Progenitor cell of endocrine pancreas (in vitro differentiated cells): ENCODE data around the gene RPL35. TPM values are rescaled to one million over a fixed set of nuclear protein-coding genes. Genes with fewer than 3 reads are reported as not detected.
A peak's percentile ranks its signal among the peaks of the same experiment; 100 is the strongest.

ENCODE experiments used
- DNase-seq: peaks from one replicate; pipeline ENCODE4 v3.0.0; 2021; ENCODE audit warnings: low spot score; ENCODE audit not compliant: unreplicated experiment
- H3K27ac Mint-ChIP-seq: 2 replicates; pipeline ENCODE4 v1.8.0; 2021; ENCODE audit warnings: mild to moderate bottlenecking, moderate library complexity, mixed read lengths
- H3K27me3 Mint-ChIP-seq: 2 replicates; pipeline ENCODE4 v1.8.0; 2021; ENCODE audit warnings: mixed read lengths
- H3K36me3 Mint-ChIP-seq: 2 replicates; pipeline ENCODE4 v1.8.0; 2022; ENCODE audit warnings: mixed read lengths; ENCODE audit not compliant: insufficient read depth
- H3K4me1 Mint-ChIP-seq: 2 replicates; pipeline ENCODE4 v1.8.0; 2021; ENCODE audit warnings: low read depth, mixed read lengths
- H3K4me3 Mint-ChIP-seq: 2 replicates; pipeline ENCODE4 v1.8.0; 2021; ENCODE audit warnings: low read depth, mild to moderate bottlenecking, moderate library complexity, mixed read lengths
- H3K9me3 Mint-ChIP-seq: 2 replicates; pipeline ENCODE4 v1.8.0; 2021; ENCODE audit warnings: low read depth, mixed read lengths
- total RNA-seq: library from RNA; stranded (reverse); gene quantifications from 2 replicates; pipeline ENCODE4 v1.2.1, GENCODE V29; 2021
- TF ChIP-seq, protein P1 (sequence below): fragments of 200-600 bp; sonication (generic); IDR thresholded peaks from one replicate; pipeline ENCODE4 v1.5.0; 2021; ENCODE audit warnings: antibody characterized with exemption, mild to moderate bottlenecking; ENCODE audit not compliant: unreplicated experiment

Gene RPL35
- total RNA-seq, 1 donor from 2014 or later, result 1,027 TPM

DNA sequence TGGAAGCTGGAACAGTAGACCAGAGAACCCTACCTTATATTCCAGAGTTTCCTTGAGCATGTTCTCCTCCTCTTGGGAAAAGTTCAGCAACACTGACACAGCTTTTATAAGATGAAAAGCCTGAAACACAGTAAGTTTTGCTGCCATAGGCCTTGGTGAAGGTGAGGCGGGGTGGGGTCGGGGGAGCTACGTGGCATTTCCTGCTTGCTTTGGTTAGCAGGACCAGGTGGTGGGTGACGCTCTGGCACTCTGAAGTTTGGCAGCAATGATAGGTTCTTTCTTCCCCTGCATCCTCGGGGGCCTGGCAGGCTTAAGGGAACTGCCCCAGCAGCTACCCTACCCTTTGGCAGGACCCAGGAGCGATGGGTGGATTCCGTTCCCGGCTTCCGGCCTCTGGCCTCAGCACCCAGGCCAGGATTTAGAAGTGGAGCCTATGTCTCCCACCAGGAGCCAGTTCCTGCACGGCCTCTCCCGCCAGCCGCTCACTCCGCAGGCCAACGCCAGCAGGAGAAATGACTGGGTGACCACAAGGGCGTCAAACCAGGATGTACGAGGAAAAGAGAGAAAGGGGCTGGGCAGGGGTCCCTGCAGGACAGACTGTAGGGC is 19.5 kb upstream of the RPL35 start:
- Mint-ChIP-seq H3K27ac (no peak overlapping the region), H3K4me3 (no peak overlapping the region), H3K4me1 (no peaks in the 10 kb centered on the region), H3K36me3 (peaks cover 14% of the 10 kb centered on the region), H3K9me3 (no peaks in the 10 kb centered on the region), H3K27me3 (no peaks in the 10 kb centered on the region)
- TF ChIP-seq, protein P1, sequence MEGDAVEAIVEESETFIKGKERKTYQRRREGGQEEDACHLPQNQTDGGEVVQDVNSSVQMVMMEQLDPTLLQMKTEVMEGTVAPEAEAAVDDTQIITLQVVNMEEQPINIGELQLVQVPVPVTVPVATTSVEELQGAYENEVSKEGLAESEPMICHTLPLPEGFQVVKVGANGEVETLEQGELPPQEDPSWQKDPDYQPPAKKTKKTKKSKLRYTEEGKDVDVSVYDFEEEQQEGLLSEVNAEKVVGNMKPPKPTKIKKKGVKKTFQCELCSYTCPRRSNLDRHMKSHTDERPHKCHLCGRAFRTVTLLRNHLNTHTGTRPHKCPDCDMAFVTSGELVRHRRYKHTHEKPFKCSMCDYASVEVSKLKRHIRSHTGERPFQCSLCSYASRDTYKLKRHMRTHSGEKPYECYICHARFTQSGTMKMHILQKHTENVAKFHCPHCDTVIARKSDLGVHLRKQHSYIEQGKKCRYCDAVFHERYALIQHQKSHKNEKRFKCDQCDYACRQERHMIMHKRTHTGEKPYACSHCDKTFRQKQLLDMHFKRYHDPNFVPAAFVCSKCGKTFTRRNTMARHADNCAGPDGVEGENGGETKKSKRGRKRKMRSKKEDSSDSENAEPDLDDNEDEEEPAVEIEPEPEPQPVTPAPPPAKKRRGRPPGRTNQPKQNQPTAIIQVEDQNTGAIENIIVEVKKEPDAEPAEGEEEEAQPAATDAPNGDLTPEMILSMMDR, result no peak
- DNase-seq, result no peak

DNA sequence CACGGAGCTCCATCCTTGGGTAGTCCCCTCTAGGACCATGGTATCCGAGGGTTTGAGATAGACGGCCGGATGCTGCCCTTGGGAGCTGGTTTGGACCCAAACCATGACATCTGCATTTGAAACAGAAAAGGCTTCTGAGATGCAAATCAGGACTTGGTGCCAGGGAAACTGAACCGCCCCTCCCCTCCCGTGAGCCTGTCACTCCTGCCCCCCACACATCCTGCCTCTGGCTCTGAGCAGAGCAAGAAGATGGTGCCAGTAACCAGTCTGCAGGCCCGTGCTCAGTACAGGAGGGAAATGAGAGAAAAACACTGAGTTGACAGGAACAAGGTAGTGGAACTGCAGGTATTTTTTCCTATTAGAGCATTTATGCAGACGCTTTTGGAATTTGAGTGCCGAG is 18.7 kb upstream of the RPL35 start:
- H3K36me3 Mint-ChIP-seq, result peaks cover 11% of the 10 kb centered on the region
- DNase-seq, result no peak
- no peak overlapping the region for H3K4me3 Mint-ChIP-seq
- H3K27me3 Mint-ChIP-seq, result no peaks in the 10 kb centered on the region
- H3K27ac Mint-ChIP-seq, result no peak overlapping the region
- TF ChIP-seq, protein P1, result no peak
- H3K9me3 Mint-ChIP-seq, result no peaks in the 10 kb centered on the region
- no peaks in the 10 kb centered on the region for H3K4me1 Mint-ChIP-seq

DNA sequence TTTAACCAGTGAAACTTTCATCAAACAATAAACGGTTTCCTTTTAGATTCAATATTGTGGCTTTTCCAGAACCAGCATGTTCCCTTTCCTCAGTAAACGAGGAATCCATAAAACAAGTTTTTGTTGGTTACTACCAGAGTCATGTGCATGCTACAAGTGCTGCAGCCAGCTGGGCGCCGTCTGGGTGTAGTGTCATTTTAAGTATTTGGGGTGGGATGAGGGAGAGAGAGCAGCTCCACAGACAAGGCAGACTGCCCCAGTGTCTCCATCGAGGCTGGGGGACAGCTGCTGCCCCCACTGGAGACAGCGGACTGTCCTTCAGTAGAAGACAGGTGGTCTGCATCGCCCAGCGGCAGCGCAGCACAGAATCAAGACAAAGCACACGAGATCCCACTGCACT is 17.5 kb upstream of the RPL35 start:
- Mint-ChIP-seq H3K4me1 (no peaks in the 10 kb centered on the region), H3K36me3 (peaks cover 11% of the 10 kb centered on the region), H3K27ac (no peak overlapping the region), H3K4me3 (no peak overlapping the region), H3K27me3 (no peaks in the 10 kb centered on the region), H3K9me3 (no peaks in the 10 kb centered on the region)
- no peak for DNase-seq
- TF ChIP-seq, protein P1, result no peak

DNA sequence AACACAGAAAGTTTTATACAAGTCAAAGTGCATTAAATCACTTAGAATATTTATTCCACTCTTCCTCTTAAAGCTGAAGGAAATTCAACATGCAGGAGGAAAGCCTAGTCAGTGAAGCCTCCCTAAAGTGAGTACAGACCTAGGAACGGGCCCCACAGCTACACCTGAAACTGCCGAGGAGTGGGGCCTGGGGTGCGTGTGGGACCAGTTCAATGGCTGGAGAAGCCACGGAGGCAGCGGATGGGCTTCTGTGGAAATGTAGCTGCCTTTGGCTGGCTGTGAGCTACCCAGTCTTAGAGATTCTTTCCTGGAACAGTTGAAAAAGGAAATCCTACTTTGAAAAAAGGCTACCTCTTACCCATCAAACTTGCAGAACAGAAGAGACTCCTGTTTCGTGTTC is 16.8 kb upstream of the RPL35 start:
- no peaks in the 10 kb centered on the region for H3K27me3 Mint-ChIP-seq
- peaks cover 11% of the 10 kb centered on the region for H3K36me3 Mint-ChIP-seq
- H3K9me3 Mint-ChIP-seq, result no peaks in the 10 kb centered on the region
- DNase-seq, result no peak
- TF ChIP-seq, protein P1, result no peak
- no peaks in the 10 kb centered on the region for H3K4me1 Mint-ChIP-seq
- peak overlapping the region; percentile 29 for H3K27ac Mint-ChIP-seq
- H3K4me3 Mint-ChIP-seq, result no peak overlapping the region

DNA sequence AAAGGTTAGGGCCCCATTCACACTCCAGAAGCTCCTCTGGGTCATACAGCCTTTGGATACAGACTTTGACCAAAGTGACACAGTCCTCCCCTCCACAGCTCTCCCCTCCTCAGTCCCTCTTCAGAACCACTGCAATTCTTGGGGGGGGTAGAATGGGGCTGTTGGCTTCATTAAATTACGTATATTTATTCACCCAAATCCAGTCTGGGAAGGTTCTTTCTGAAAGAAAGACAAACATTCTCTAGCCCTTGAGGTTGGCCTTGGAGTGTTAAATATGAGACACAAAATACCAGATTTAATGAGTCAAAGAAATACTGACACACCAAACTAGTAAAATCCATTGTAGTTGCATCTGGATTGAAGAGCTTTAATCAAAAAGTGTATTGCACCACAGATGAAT is 16.3 kb upstream of the RPL35 start:
- TF ChIP-seq, protein P1, result no peak
- H3K36me3 Mint-ChIP-seq, result peaks cover 13% of the 10 kb centered on the region
- no peak overlapping the region for H3K4me3 Mint-ChIP-seq
- no peaks in the 10 kb centered on the region for H3K9me3 Mint-ChIP-seq
- no peaks in the 10 kb centered on the region for H3K4me1 Mint-ChIP-seq
- no peaks in the 10 kb centered on the region for H3K27me3 Mint-ChIP-seq
- H3K27ac Mint-ChIP-seq, result peak overlapping the region; percentile 29
- DNase-seq, result no peak
